ENCODE measurements around the gene RBBP6.

RBBP6 gene

DNA sequence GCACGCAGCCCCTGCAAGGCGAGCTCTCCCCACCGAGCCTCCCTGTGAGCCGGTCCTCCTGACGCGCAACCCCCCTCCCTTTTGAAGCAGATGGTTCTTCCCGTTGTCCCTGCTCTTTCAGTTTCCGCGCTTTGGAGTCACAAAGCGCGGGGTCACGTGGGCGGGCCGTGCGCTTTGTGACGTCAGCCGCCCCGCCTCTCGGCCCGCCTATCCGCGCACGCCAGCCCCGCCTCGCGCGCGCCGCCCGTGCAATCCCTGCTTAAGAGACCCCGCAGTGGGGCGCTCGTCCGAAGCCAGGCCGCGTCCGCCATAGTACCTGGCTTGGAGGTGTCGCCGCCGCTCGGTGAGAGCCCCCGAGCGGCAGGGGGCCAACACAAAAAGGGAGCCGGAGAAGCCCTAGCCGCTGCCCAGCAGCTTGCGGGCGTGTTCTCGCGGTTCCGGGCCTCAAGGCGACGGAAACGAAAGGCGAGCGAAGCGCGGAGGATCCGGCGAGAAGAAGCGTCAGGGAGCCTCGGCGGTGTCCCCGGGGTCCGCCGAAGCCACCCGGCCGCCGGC lies at the start of gene RBBP6 (continued):
- TF ChIP-seq OSR2 (tag by site-specific recombination; IDR thresholded peaks at IDR 0.05) (no peak; the same call in 1 of the 2 replicates), ZNF155 (tag by site-specific recombination; IDR thresholded peaks at IDR 0.05) (no peak), ZNF600 (tag by site-specific recombination; IDR thresholded peaks at IDR 0.05) (0 out of 2 replicates have a peak, but pooled peaks have one; percentile 31), SETDB1 (IDR thresholded peaks at IDR 0.05; ENCODE audit: insufficient read length, low read length) (no peak), TRIM28 (IDR thresholded peaks at IDR 0.05; ENCODE audit: borderline replicate concordance, low read length) (no peak; the same call in 1 of the 2 replicates), SCRT2 (tag by site-specific recombination; IDR thresholded peaks at IDR 0.05) (no peak), BCL11A (tag by site-specific recombination; IDR thresholded peaks at IDR 0.05; ENCODE audit: low read depth) (no peak), ZNF785 (tag by site-specific recombination; IDR thresholded peaks at IDR 0.05) (no peak), ZNF843 (tag by site-specific recombination; IDR thresholded peaks at IDR 0.05) (0 out of 2 replicates have a peak, but pooled peaks have one; percentile 19), ZNF121 (tag by site-specific recombination; IDR thresholded peaks at IDR 0.05) (no peak), ZNF561 (tag by site-specific recombination; IDR thresholded peaks at IDR 0.05; ENCODE audit: borderline replicate concordance) (peak; percentile 64; the same call in 1 of the 2 replicates), ZNF404 (tag by site-specific recombination; IDR thresholded peaks at IDR 0.05) (no peak), ZBTB20 (tag by site-specific recombination; IDR thresholded peaks at IDR 0.05) (no peak; the same call in 1 of the 2 replicates), ZBTB7A (tag by site-specific recombination; IDR thresholded peaks at IDR 0.05; ENCODE audit: low read depth) (no peak), ZNF747 (tag by site-specific recombination; IDR thresholded peaks at IDR 0.05) (no peak), ZNF48 (tag by site-specific recombination; IDR thresholded peaks at IDR 0.05) (no peak), ZNF837 (tag by site-specific recombination; IDR thresholded peaks at IDR 0.05) (no peak), OVOL3 (tag by site-specific recombination; IDR thresholded peaks at IDR 0.05) (no peak), SCRT1 (tag by site-specific recombination; IDR thresholded peaks at IDR 0.05; ENCODE audit: borderline replicate concordance) (no peak)
- TF ChIP-seq, protein P1, sequence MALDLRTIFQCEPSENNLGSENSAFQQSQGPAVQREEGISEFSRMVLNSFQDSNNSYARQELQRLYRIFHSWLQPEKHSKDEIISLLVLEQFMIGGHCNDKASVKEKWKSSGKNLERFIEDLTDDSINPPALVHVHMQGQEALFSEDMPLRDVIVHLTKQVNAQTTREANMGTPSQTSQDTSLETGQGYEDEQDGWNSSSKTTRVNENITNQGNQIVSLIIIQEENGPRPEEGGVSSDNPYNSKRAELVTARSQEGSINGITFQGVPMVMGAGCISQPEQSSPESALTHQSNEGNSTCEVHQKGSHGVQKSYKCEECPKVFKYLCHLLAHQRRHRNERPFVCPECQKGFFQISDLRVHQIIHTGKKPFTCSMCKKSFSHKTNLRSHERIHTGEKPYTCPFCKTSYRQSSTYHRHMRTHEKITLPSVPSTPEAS (tag by site-specific recombination; IDR thresholded peaks at IDR 0.05) = no peak
- TF ChIP-seq, protein P2, sequence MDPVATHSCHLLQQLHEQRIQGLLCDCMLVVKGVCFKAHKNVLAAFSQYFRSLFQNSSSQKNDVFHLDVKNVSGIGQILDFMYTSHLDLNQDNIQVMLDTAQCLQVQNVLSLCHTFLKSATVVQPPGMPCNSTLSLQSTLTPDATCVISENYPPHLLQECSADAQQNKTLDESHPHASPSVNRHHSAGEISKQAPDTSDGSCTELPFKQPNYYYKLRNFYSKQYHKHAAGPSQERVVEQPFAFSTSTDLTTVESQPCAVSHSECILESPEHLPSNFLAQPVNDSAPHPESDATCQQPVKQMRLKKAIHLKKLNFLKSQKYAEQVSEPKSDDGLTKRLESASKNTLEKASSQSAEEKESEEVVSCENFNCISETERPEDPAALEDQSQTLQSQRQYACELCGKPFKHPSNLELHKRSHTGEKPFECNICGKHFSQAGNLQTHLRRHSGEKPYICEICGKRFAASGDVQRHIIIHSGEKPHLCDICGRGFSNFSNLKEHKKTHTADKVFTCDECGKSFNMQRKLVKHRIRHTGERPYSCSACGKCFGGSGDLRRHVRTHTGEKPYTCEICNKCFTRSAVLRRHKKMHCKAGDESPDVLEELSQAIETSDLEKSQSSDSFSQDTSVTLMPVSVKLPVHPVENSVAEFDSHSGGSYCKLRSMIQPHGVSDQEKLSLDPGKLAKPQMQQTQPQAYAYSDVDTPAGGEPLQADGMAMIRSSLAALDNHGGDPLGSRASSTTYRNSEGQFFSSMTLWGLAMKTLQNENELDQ (tag by site-specific recombination; IDR thresholded peaks at IDR 0.05; ENCODE audit: low read depth) = no peak
- TF ChIP-seq, protein P3, sequence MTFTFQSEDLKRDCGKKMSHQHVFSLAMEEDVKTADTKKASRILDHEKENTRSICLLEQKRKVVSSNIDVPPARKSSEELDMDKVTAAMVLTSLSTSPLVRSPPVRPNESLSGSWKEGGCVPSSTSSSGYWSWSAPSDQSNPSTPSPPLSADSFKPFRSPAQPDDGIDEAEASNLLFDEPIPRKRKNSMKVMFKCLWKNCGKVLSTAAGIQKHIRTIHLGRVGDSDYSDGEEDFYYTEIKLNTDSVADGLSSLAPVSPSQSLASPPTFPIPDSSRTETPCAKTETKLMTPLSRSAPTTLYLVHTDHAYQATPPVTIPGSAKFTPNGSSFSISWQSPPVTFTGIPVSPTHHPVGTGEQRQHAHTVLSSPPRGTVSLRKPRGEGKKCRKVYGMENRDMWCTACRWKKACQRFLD (tag by site-specific recombination; IDR thresholded peaks at IDR 0.05) = no peak
- TF ChIP-seq, protein P4, sequence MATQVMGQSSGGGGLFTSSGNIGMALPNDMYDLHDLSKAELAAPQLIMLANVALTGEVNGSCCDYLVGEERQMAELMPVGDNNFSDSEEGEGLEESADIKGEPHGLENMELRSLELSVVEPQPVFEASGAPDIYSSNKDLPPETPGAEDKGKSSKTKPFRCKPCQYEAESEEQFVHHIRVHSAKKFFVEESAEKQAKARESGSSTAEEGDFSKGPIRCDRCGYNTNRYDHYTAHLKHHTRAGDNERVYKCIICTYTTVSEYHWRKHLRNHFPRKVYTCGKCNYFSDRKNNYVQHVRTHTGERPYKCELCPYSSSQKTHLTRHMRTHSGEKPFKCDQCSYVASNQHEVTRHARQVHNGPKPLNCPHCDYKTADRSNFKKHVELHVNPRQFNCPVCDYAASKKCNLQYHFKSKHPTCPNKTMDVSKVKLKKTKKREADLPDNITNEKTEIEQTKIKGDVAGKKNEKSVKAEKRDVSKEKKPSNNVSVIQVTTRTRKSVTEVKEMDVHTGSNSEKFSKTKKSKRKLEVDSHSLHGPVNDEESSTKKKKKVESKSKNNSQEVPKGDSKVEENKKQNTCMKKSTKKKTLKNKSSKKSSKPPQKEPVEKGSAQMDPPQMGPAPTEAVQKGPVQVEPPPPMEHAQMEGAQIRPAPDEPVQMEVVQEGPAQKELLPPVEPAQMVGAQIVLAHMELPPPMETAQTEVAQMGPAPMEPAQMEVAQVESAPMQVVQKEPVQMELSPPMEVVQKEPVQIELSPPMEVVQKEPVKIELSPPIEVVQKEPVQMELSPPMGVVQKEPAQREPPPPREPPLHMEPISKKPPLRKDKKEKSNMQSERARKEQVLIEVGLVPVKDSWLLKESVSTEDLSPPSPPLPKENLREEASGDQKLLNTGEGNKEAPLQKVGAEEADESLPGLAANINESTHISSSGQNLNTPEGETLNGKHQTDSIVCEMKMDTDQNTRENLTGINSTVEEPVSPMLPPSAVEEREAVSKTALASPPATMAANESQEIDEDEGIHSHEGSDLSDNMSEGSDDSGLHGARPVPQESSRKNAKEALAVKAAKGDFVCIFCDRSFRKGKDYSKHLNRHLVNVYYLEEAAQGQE (tag by site-specific recombination; IDR thresholded peaks at IDR 0.05) = no peak
- TF ChIP-seq, protein P5, sequence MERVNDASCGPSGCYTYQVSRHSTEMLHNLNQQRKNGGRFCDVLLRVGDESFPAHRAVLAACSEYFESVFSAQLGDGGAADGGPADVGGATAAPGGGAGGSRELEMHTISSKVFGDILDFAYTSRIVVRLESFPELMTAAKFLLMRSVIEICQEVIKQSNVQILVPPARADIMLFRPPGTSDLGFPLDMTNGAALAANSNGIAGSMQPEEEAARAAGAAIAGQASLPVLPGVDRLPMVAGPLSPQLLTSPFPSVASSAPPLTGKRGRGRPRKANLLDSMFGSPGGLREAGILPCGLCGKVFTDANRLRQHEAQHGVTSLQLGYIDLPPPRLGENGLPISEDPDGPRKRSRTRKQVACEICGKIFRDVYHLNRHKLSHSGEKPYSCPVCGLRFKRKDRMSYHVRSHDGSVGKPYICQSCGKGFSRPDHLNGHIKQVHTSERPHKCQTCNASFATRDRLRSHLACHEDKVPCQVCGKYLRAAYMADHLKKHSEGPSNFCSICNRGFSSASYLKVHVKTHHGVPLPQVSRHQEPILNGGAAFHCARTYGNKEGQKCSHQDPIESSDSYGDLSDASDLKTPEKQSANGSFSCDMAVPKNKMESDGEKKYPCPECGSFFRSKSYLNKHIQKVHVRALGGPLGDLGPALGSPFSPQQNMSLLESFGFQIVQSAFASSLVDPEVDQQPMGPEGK (tag by site-specific recombination; IDR thresholded peaks at IDR 0.05) = peak; percentile 86
- TF ChIP-seq, protein P6, sequence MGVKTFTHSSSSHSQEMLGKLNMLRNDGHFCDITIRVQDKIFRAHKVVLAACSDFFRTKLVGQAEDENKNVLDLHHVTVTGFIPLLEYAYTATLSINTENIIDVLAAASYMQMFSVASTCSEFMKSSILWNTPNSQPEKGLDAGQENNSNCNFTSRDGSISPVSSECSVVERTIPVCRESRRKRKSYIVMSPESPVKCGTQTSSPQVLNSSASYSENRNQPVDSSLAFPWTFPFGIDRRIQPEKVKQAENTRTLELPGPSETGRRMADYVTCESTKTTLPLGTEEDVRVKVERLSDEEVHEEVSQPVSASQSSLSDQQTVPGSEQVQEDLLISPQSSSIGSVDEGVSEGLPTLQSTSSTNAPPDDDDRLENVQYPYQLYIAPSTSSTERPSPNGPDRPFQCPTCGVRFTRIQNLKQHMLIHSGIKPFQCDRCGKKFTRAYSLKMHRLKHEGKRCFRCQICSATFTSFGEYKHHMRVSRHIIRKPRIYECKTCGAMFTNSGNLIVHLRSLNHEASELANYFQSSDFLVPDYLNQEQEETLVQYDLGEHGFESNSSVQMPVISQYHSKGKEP (tag by site-specific recombination; IDR thresholded peaks at IDR 0.05) = no peak

Measured in HEK293 (cell line).